ENCODE results near the gene PTPN6.

The PTPN6 gene

DNA sequence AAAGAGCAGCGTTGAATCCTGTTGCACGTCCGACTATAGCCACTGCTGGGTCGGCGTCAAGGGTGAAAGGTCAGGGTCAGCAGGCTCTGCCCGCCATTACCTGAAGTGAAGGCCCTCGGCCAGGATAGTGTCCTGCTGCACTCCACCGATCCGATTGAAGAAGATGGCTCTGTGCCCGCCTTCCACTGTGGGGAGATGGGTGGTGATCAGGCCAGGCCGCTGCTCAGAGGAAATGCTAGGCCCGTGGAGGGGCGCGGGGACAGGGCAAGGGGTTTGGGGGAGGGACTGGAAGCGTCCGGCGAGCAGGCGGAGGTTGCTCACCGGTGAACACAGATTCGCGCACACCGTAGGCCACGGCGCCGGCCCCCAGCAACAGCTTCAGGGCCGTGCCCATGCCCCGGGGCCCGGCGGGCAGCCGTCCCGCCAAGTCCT is 19.0 kb downstream of the PTPN6 start:
- DNase-seq (ENCODE audit: low spot score) = no peak

DNA sequence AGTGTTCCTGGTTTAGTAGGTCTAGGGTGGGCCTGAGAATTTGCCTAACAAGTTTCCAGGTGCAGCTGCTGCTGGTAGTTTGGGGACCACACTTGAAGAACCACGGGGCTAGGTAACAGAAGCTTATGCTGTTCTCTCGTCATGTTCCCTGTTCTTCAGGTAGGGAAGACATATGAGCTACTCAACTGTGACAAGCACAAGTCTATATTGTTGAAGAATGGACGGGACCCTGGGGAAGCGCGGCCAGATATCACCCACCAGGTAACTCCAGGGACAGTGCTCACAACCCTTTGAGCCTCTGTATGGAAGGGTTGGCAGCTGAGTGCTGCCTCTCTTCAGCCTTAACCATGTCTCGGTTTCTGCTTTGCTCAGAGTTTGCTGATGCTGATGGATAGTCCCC is 23.0 kb downstream of the PTPN6 start:
- DNase-seq (ENCODE audit: low spot score) = no peak

DNA sequence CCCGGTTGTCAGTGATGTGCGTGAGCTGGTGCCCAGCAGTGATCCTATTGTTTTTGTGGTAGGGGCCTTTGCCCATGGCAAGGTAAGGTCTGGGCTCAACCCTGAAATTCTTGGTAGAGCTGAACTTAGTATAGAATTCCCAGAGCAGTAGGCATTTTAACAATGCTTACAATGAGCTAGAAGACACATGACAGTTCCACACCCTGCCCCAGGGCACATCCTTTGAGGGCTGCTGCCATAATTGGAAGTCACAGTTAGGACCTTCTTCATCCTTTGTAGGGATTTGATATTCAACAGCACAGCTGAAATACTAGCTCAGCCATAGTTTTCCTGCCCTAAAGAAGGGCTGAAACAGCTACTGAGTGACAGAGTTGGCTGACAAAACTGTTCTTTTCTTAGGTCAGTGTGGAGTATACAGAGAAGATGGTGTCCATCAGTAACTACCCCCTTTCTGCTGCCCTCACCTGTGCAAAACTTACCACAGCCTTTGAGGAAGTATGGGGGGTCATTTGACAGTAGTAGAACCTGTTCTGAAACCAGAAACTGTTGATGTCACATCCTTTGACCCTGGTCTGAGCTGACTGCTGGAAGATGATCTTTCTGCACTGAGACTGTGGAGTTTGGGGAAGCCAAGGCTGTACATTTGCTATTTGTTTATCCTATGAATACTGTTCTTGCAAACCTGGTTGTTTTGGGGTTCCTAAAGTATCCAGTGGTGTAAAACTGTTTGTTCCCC is 24.3 kb downstream of the PTPN6 start:
- no peak for DNase-seq (ENCODE audit: low spot score)

GRCh38 chr12:6977653-6978052 is 26.5 kb downstream of the PTPN6 start:
- DNase-seq (ENCODE audit: low spot score) = no peak

- no peak for DNase-seq (ENCODE audit: low spot score)
These were observed 27.0 kb downstream of the PTPN6 start for GRCh38 chr12:6978188-6978587.

DNA sequence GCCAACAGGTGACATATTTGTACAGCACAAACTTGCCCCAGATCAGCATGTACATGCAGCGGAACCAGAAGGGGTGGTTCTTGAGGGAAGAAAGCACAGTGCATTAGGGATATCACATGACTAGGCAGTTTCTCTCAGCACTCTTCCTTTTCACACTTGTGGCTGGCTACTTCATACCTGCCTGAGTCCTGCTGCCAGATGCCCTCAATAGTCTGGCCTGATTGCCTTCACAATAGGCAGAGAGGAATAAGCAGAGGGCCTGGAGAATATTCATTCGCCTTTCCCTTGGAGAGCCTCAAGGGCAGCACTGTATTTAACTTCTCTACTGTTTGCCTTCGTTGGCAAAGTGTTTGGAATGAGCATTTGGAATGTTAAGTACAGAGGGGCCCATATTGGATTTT is 27.5 kb downstream of the PTPN6 start:
- DNase-seq (ENCODE audit: low spot score) = no peak

DNA sequence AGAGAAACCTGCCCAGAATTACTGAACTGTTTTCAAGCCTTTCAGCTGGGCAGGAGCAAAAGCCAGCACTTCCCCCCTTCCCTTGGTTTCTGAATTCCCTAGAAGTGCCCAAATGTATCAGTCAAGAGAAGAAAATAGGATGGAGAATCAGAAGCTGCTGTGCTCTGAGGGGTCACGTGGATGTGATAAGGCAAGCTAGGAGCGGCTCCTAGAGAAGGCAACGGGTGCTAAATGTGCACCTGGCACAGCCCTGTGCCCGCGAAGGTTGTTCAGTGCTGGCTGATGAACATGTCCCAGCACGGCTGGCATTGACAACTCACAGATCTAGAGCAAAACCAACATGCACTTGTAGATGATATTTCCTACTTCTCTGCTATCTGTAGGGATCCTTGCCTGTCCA is 27.9 kb downstream of the PTPN6 start:
- DNase-seq (ENCODE audit: low spot score) = no peak

DNA sequence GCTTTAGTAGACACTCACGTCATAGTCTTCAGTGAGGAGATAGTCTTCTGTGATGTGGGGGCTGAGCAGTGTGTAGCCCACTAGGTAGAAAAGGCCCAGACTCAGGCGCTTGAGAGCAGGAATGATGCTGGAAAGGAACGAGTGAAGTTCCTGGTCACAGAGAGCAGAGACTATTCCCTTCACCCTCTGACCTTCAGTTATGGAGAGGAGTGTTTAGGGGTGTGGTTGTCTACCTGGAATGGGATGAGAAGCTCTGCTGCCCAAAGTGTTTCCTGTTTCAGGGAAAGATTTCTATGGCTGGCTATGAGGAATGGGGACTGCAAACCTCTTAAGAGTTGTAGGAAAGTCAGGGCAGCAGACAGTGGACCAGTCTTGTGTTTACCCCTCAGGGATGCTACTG is 28.3 kb downstream of the PTPN6 start:
- no peak for DNase-seq (ENCODE audit: low spot score)

- DNase-seq (ENCODE audit: low spot score) = no peak
These were observed 28.9 kb downstream of the PTPN6 start for GRCh38 chr12:6980075-6980474.

- no peak for DNase-seq (ENCODE audit: low spot score)
These were observed 29.6 kb downstream of the PTPN6 start for GRCh38 chr12:6980740-6981139.

DNA sequence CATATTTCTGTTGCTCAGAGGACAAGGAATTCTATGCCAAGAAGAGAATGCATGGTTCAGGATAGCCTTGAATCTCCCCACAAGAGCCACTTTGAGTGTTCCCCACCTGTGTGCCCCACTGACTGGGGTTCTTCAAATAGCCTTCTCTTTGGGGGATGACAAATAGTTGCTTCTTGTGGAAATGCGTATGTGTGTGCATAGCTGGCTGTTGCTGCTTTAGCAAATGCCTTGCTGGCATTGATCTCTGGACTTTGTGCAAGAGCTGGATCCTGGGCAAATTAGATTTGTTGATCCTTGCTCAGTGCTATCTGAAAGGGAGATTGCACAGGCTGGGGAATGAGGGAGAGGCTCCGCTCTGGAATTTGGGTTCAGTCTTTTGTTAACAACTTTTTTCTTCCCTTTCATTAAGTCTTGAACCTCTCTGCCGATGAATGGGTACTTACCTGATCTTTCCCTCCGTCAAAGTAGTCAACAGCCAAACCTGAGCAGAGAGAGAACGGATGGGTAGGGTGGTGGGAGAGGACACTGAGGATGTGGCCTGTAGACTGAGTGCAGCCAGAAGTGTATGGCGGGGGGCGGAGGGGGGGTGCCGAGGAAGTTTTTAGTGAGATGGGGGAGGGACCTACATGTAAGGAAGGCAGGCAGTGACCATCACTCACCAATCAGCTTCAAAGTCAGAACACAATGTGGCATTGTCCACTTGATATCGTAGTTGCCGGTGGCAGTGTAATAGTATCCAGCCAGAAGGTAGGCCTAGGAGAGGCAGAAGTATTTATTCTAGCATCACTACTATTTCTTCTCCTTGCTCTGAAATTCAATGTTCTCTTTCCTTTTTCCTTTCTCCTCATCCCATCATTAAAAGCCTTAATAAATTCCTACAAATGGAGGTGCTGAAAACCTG is 30.2 kb downstream of the PTPN6 start:
- no peak for DNase-seq (ENCODE audit: low spot score)

GRCh38 chr12:6982532-6982931 is 31.4 kb downstream of the PTPN6 start:
- no peak for DNase-seq (ENCODE audit: low spot score)

DNA sequence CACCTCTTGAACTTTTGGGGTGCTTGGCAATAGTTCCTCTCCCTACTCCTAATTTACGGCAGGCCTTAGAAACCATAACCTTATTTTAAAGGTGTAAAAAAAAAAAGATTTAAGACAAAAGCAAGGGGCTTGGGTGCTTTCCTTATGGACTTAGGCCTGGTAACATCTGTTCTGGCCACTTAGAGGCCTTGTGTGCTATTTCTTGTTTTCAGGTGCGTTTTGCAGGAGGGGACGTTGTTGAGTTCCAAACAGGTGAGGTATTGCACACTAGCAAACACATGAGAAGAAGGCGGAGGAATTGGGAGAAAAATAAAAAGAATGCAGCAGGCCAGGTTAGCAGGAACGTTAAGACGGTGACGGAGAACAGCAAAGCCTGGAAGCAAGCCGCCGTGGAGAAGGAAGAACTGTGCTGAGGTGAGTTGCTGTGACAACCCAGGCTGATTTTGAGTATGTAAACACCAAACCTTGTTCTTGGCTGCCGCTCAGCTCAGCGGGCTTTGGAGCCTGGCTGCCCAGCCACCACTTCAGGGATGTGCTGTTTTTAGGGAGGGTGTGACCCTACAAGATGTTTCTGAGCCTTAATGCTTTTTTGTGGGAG is 36.9 kb downstream of the PTPN6 start:
- DNase-seq (ENCODE audit: low spot score) = no peak

GRCh38 chr12:6996040-6996441 is 44.9 kb downstream of the PTPN6 start:
- DNase-seq (ENCODE audit: low spot score) = no peak

GRCh38 chr12:6998715-6999451 is 47.7 kb downstream of the PTPN6 start:
- DNase-seq (ENCODE audit: low spot score) = no peak

GRCh38 chr12:7001921-7002591 is 50.9 kb downstream of the PTPN6 start:
- no peak for DNase-seq (ENCODE audit: low spot score)

DNA sequence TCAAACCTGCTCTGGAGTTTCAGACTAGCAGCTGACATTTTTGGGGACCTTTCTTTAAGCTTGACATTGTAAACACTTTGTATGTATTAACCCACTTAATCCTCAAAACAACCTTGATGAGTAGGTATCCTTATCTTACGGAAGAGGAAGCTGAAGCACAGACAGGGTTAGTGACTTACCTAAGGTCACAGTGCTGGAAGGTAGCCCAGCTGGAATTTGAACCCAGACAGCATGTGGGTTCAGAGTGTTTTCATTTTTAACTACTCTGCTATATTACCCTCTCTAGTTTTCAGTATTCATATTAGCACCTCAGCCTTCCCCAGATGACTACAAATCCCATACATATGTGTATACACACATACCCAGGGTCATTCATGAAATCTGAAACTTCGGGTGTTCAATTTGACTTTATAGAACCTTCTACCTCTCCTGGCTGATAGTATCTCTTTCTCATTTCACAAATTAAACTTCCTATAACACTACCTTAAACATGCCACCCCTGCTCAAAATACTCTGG is 53.2 kb downstream of the PTPN6 start:
- no peak for DNase-seq (ENCODE audit: low spot score)

GRCh38 chr12:7004840-7005239 is 53.7 kb downstream of the PTPN6 start:
- no peak for DNase-seq (ENCODE audit: low spot score)

DNA sequence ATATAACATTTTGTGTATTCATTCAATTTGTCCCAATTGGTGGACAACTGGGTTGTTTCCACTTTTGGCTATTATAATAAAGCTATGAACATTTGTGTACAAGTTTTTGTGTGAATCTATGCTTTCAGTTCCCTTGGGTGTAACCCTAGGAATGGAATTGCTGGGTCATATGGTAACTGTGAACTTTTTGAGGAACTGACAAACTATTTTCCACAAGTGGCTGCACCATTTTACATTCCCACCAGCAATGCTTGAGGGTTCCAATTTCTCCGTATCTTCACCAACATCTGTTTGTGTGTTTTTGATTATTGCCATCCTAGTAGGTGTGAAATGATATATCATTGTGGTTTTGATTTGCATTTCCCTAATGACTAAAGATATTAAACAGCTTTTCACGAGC is 54.2 kb downstream of the PTPN6 start:
- no peak for DNase-seq (ENCODE audit: low spot score)

- DNase-seq (ENCODE audit: low spot score) = no peak
These were observed 55.5 kb downstream of the PTPN6 start for GRCh38 chr12:7006639-7007038.

DNA sequence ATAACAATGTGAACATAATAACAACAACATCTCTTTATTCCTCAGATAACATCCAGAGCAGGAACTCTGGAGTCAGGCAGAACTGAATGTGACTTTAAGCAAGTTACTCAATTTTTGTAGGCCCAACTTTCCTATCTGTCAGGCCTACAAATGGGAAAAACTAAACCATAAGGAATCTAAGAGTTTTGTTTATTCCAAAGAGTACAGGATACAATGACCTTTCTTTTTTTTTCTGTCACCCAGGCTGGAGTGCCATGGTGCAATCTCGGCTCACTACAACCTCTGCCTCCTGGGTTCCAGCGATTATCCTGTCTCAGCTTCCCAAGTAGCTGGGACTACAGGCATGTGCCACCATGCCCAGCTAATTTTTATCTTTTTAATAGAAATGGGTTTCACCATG is 57.7 kb downstream of the PTPN6 start:
- no peak for DNase-seq (ENCODE audit: low spot score)
